ENCODE data around the gene MBOAT2.

DNA sequence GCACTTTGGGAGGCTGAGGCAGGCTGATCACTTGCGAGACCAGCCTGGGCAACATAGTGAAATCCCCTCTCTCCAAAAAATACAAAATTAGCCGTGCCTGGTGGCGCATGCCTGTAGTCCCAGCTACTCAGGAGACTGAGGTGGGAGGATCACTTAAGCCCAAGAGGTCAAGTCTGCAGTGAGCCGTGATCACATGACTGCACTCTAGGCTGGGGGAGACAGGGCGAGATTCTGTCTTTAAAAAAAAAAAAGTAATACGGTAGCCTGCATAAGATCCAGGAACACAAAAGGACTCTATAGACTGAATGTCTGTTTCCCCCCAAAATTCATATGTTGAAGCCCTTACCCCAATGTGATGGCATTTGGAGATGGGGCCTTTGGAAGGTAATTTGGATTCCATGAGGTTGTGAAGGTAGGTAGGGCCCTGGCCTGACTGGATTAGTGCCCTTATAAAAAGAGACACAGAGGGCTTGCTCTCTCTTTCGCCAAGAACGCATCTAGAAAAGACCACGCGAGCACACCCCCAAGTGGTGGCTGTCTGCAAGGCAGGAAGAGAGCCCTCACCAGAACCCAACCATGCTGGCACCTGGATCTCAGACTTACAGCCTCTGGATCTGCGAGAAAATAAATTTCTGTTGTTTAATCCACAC lies 17.0 kb downstream of the MBOAT2 start:
- TF ChIP-seq RXRA (IDR thresholded peaks at IDR 0.05) (no peak), RAD21 (IDR thresholded peaks at IDR 0.05) (peak in 1 of 2 donors; percentile 4), JUND (IDR thresholded peaks at IDR 0.05) (no peak), TAF1 (conservative IDR thresholded peaks at IDR 0.05) (no peak), HNF4G (IDR thresholded peaks at IDR 0.05) (no peak)
- TF ChIP-seq, protein P1, sequence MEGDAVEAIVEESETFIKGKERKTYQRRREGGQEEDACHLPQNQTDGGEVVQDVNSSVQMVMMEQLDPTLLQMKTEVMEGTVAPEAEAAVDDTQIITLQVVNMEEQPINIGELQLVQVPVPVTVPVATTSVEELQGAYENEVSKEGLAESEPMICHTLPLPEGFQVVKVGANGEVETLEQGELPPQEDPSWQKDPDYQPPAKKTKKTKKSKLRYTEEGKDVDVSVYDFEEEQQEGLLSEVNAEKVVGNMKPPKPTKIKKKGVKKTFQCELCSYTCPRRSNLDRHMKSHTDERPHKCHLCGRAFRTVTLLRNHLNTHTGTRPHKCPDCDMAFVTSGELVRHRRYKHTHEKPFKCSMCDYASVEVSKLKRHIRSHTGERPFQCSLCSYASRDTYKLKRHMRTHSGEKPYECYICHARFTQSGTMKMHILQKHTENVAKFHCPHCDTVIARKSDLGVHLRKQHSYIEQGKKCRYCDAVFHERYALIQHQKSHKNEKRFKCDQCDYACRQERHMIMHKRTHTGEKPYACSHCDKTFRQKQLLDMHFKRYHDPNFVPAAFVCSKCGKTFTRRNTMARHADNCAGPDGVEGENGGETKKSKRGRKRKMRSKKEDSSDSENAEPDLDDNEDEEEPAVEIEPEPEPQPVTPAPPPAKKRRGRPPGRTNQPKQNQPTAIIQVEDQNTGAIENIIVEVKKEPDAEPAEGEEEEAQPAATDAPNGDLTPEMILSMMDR (IDR thresholded peaks at IDR 0.05; ENCODE audit: low read depth, low read length, missing input control), result no peak
- TF ChIP-seq, protein P2, sequence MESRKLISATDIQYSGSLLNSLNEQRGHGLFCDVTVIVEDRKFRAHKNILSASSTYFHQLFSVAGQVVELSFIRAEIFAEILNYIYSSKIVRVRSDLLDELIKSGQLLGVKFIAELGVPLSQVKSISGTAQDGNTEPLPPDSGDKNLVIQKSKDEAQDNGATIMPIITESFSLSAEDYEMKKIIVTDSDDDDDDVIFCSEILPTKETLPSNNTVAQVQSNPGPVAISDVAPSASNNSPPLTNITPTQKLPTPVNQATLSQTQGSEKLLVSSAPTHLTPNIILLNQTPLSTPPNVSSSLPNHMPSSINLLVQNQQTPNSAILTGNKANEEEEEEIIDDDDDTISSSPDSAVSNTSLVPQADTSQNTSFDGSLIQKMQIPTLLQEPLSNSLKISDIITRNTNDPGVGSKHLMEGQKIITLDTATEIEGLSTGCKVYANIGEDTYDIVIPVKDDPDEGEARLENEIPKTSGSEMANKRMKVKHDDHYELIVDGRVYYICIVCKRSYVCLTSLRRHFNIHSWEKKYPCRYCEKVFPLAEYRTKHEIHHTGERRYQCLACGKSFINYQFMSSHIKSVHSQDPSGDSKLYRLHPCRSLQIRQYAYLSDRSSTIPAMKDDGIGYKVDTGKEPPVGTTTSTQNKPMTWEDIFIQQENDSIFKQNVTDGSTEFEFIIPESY (IDR thresholded peaks at IDR 0.05), result no peak
- TF ChIP-seq, protein P3, sequence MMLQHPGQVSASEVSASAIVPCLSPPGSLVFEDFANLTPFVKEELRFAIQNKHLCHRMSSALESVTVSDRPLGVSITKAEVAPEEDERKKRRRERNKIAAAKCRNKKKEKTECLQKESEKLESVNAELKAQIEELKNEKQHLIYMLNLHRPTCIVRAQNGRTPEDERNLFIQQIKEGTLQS (IDR thresholded peaks at IDR 0.05), result no peak
